AG04449 (cell line): Measurements from ENCODE around the gene EIF4G1.

Experiments used
- CTCF ChIA-PET: fragments of 350-600 bp; formaldehyde crosslinking; extraction: SDS; loops from one replicate; lab custom pipeline; 2021; ENCODE audit warnings: antibody characterized with exemption; lab: Yijun Ruan, JAX
- POLR2A ChIA-PET: fragments of 400-600, 350-600 bp; formaldehyde crosslinking; extraction: SDS; loops from one replicate; lab custom pipeline; 2020; ENCODE audit warnings: antibody characterized with exemption, inconsistent platforms; lab: Yijun Ruan, JAX
- DNase-seq: peaks from one replicate; pipeline ENCODE4 v3.0.0-alpha.2; 2010; ENCODE audit warnings: low read depth, low spot score
- H3K4me3 ChIP-seq: 2 replicates; pipeline ENCODE4 v1.5.1; 2011; ENCODE audit warnings: low read depth, mild to moderate bottlenecking, control low read depth, low read length
- TF ChIP-seq, protein P1 (sequence below): IDR thresholded peaks from one replicate; pipeline ENCODE4 v1.5.1; 2011; ENCODE audit warnings: mild to moderate bottlenecking, moderate library complexity, low read length, control low read depth, inconsistent platforms; ENCODE audit not compliant: insufficient read depth; ENCODE audit errors: missing control alignments

The EIF4G1 gene

DNA sequence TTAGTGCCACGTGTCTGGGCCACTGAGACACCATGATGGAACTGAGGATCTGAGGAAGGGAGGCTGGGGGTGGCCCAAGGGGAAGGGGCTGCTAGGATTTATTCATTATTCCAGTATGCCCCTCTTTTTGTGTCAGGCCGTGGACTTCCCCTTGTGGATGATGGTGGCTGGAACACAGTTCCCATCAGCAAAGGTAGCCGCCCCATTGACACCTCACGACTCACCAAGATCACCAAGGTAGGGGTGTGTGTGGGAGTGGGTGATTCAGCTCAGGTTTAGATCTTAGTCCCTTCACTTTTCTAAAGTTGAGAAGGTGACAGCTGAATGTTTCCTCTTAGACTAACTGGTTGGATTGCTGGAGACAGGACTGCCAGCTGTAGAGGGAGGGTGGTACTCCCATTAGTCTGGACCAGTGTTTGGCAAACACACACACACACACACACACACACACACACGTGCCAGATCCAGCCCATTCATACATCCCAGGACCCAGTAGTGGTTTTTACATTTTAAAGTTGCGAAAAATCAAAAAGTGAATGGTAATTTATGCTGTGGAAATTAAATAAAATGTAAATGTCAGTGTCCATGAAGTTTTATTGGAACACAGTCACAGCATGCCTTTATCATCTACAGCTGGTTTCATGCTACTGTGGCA is 11.4 kb downstream of the EIF4G1 start:
- ChIA-PET CTCF (interaction anchor here (1.5 kb wide), 1 partner anchor 27 kb away, joined by 3 read pairs; no protein-coding TSS in a partner anchor), POLR2A (no interaction called here)
- no peak for DNase-seq
- no peak overlapping the region for H3K4me3 ChIP-seq
- TF ChIP-seq, protein P1, sequence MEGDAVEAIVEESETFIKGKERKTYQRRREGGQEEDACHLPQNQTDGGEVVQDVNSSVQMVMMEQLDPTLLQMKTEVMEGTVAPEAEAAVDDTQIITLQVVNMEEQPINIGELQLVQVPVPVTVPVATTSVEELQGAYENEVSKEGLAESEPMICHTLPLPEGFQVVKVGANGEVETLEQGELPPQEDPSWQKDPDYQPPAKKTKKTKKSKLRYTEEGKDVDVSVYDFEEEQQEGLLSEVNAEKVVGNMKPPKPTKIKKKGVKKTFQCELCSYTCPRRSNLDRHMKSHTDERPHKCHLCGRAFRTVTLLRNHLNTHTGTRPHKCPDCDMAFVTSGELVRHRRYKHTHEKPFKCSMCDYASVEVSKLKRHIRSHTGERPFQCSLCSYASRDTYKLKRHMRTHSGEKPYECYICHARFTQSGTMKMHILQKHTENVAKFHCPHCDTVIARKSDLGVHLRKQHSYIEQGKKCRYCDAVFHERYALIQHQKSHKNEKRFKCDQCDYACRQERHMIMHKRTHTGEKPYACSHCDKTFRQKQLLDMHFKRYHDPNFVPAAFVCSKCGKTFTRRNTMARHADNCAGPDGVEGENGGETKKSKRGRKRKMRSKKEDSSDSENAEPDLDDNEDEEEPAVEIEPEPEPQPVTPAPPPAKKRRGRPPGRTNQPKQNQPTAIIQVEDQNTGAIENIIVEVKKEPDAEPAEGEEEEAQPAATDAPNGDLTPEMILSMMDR, result no peak

DNA sequence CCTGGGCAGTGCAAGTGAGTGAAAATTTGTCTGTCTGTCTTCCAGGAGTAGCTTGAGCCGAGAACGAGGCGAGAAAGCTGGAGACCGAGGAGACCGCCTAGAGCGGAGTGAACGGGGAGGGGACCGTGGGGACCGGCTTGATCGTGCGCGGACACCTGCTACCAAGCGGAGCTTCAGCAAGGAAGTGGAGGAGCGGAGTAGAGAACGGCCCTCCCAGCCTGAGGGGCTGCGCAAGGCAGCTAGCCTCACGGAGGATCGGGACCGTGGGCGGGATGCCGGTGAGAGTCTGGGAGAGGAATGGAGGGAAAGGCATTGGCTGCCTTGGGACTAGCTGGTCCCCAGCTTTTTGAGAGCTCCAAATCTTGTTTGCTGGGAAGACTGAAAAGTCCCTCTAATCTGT is 12.8 kb downstream of the EIF4G1 start:
- TF ChIP-seq, protein P1, result no peak
- POLR2A ChIA-PET, result interaction anchor here (1.3 kb wide), 1 partner anchor 10 kb away, joined by 4 read pairs; no protein-coding TSS in a partner anchor

DNA sequence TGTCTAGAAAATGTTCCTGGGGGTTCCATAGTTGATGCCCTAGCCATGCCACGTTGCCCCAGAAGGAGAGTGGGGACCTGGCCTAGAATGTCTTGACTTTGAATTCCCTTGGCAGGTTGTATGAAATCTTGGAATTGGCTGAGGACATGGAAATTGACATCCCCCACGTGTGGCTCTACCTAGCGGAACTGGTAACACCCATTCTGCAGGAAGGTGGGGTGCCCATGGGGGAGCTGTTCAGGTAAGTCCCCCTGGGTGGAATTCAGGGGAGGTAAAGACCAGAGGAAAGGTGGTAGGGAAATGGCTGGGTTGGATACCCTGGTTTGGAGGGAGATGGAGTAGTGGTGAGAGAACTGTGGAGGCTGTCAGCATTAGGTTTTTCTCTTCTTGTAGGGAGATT is 14.1 kb downstream of the EIF4G1 start:
- no peak overlapping the region for H3K4me3 ChIP-seq
- TF ChIP-seq, protein P1, result no peak
- DNase-seq, result no peak
- ChIA-PET CTCF (interaction anchor here (0.6 to 1.0 kb wide), 2 partner anchors 8 to 185 kb away, joined by 3 read pairs; no protein-coding TSS in a partner anchor), POLR2A (interaction anchor here (1.7 kb wide), 1 partner anchor 8 kb away, joined by 5 read pairs; no protein-coding TSS in a partner anchor)

More for the DNA sequence above, 12.8 kb downstream of the EIF4G1 start:
- DNase-seq, result no peak
- CTCF ChIA-PET, result interaction anchor here (0.9 to 1.5 kb wide), 2 partner anchors 12 to 26 kb away, joined by 3 read pairs; no protein-coding TSS in a partner anchor
- no peak overlapping the region for H3K4me3 ChIP-seq

DNA sequence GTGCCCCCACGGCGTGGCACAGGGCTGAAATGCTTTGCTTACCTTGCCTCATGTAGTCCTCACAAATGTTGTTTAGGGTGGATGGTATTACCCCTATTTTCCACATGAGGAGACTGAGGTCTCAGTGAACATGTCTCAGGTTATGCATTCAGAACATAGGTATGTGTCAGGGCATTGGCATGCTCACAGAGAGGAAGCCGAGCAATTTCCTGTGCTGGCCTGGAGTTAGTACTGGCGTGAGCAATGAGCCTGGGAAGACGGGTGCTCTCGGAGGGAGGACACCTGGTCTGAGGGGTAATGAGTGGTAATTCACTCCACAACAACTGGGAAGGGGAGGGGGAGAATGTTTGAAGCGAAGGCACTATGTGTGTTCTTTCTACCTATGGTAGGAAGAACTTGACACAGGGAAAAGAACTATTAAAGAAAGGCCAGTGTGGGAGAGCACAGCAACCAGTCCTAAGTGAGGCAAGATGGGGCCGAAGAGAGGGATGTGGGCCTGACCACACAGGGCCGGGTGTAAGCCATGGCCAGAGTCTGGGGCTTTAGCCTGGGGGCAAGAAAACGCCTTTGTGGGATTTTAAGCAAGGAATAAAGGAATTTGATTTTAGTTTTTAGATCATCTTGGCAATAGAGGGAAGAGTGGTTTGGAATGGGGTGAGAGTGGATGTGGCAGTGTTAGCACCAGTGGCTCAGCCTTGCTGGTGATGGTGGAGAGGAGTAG is 18.1 kb downstream of the EIF4G1 start:
- ChIA-PET POLR2A (interaction anchor here (0.5 to 0.6 kb wide), 2 partner anchors 18 kb away, joined by 3 to 4 read pairs; no protein-coding TSS in a partner anchor), CTCF (no interaction called here)
- H3K4me3 ChIP-seq, result no peak overlapping the region
- TF ChIP-seq, protein P1, result no peak
- peak; percentile 74 for DNase-seq

DNA sequence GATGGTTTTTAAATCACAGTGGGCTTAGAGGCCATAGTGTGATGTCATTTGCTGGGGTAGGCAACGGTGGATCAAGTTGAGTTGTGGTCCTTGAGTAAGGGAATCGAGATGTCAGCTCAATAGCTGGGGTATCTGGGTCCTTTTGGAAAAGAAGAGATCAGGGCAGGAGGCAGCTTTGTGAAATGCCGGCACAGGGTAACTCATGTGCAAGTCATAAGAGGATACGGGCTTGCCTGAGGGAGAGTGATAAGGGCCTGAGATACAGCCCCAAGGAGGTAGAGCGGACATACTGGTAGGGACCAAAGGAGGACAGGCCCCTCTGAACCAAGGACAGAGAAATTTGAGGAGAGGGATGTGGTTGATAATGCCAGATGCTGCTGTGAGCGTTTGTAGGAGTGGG is 18.8 kb downstream of the EIF4G1 start:
- ChIA-PET CTCF (no interaction called here), POLR2A (interaction anchor here (0.6 to 1.0 kb wide), 2 partner anchors 13 to 18 kb away, joined by 3 read pairs; no protein-coding TSS in a partner anchor)
- no peak for DNase-seq
- H3K4me3 ChIP-seq, result no peak overlapping the region
- TF ChIP-seq, protein P1, result no peak

DNA sequence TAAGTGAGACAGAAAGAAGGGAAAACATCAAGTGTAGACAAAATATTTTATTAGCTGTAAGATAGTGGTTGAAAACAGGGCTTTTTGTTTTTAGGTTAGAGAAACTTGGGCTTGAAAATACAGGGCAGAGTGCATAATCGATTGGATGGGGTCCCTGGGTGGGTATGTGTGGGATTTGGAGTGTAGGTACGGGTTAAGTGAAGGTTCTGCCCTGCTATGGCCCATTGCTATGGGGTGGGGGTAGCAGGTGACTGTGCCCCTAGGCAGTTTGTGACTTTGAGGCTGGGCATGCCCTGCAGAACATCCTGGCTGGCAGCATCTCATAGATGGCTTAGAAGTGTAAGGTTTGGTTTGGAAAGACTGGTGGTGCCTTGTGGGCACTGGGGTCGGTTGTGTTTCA is 19.3 kb downstream of the EIF4G1 start:
- ChIA-PET POLR2A (interaction anchor here (1.0 kb wide), 1 partner anchor 14 kb away, joined by 3 read pairs; no protein-coding TSS in a partner anchor), CTCF (no interaction called here)
- TF ChIP-seq, protein P1, result no peak
- no peak overlapping the region for H3K4me3 ChIP-seq
- no peak for DNase-seq
